Ureter (tissue), 1 donor: ENCODE results near the gene AGAP1. TPM values are rescaled to one million over a fixed set of nuclear protein-coding genes. Genes with fewer than 3 reads are reported as not detected.
"Not testable (repeated sequence)": the region's sequence is repeated elsewhere in the genome, so short reads cannot be mapped to it uniquely, and the experiment has no call there.

Experiments
- DNase-seq: peaks from one replicate; pipeline ENCODE4 v3.0.0-alpha.2; 2020; ENCODE audit warnings: low spot score
- total RNA-seq: library from RNA; stranded (reverse); gene quantifications from one replicate; pipeline ENCODE4 v1.2.4, GENCODE V29; 2023
- donor health status: DM: yes; HTN: yes; CAD: no.

Gene AGAP1
- total RNA-seq, 1 donor from 2014 or later, result 43.2 TPM

- no peak for DNase-seq
Observed at GRCh38 chr2:236063994-236064393, 570.2 kb downstream of the AGAP1 start.

GRCh38 chr2:236065314-236066160, 571.7 kb downstream of the AGAP1 start:
- no peak for DNase-seq

GRCh38 chr2:236070236-236070635, 576.4 kb downstream of the AGAP1 start:
- DNase-seq, result no peak

GRCh38 chr2:236073246-236073645, 579.4 kb downstream of the AGAP1 start:
- DNase-seq, result no peak

GRCh38 chr2:236073867-236074655, 580.2 kb downstream of the AGAP1 start:
- DNase-seq, result no peak

- DNase-seq, result no peak
Observed at GRCh38 chr2:236075802-236076201, 582.0 kb downstream of the AGAP1 start.

GRCh38 chr2:236078297-236079255, 584.7 kb downstream of the AGAP1 start:
- no peak for DNase-seq

GRCh38 chr2:236080412-236080811, 586.6 kb downstream of the AGAP1 start:
- no peak for DNase-seq

- no peak for DNase-seq
Observed at GRCh38 chr2:236081171-236081570, 587.3 kb downstream of the AGAP1 start.

- DNase-seq, result no peak
Observed at GRCh38 chr2:236082061-236082460, 588.2 kb downstream of the AGAP1 start.

- DNase-seq, result no peak
Observed at GRCh38 chr2:236083934-236084333, 590.1 kb downstream of the AGAP1 start.

GRCh38 chr2:236085211-236085610, 591.4 kb downstream of the AGAP1 start:
- DNase-seq, result no peak

GRCh38 chr2:236085647-236086046, 591.8 kb downstream of the AGAP1 start:
- no peak for DNase-seq

GRCh38 chr2:236086403-236086970, 592.6 kb downstream of the AGAP1 start:
- DNase-seq, result no peak

- no peak for DNase-seq
Observed at GRCh38 chr2:236086971-236087465, 593.2 kb downstream of the AGAP1 start.

- no peak for DNase-seq
Observed at GRCh38 chr2:236088368-236089057, 594.7 kb downstream of the AGAP1 start.

- no peak for DNase-seq
Observed at GRCh38 chr2:236089271-236090026, 595.6 kb downstream of the AGAP1 start.

GRCh38 chr2:236090027-236090382, 596.2 kb downstream of the AGAP1 start:
- no peak for DNase-seq

GRCh38 chr2:236090826-236091225, 597.0 kb downstream of the AGAP1 start:
- not testable (repeated sequence) for DNase-seq

GRCh38 chr2:236092714-236093113, 598.9 kb downstream of the AGAP1 start:
- DNase-seq, result no peak
